Duodenal mucosa (tissue), 2 donors: Measurements from ENCODE around the gene PAQR7.
A peak's percentile ranks its signal among the peaks of the same experiment; 100 is the strongest.

Source experiments
- H3K27ac ChIP-seq: one replicate; pipeline ENCODE4 v1.7.0; 2013; ENCODE audit warnings: low read depth, low read length
- H3K27me3 ChIP-seq, 2 donors: one replicate each; pipeline ENCODE4 v1.7.0; 2013; ENCODE audit warnings: low read length in 2 of 2, control low read depth in 1 of 2; ENCODE audit not compliant: insufficient read depth in 2 of 2, control insufficient read depth in 1 of 2
- H3K36me3 ChIP-seq, 2 donors: one replicate each; pipeline ENCODE4 v1.7.0; 2013; ENCODE audit warnings: low read length in 2 of 2, control low read depth in 1 of 2; ENCODE audit not compliant: insufficient read depth in 2 of 2, control insufficient read depth in 1 of 2
- H3K4me1 ChIP-seq, 2 donors: one replicate each; pipeline ENCODE4 v1.7.0; 2013; ENCODE audit warnings: low read length in 2 of 2, control low read depth in 1 of 2; ENCODE audit not compliant: insufficient read depth in 2 of 2, control insufficient read depth in 1 of 2
- H3K4me3 ChIP-seq, 2 donors: one replicate each; pipeline ENCODE4 v1.7.0; 2013; ENCODE audit warnings: low read length in 2 of 2, low read depth in 1 of 2
- H3K9ac ChIP-seq, 2 donors: one replicate each; pipeline ENCODE4 v1.7.0; 2013; ENCODE audit warnings: low read length in 2 of 2, low read depth in 1 of 2
- H3K9me3 ChIP-seq, 2 donors: one replicate each; pipeline ENCODE4 v1.7.0; 2013; ENCODE audit warnings: low read length in 2 of 2, control low read depth in 1 of 2; ENCODE audit not compliant: control insufficient read depth in 1 of 2

The PAQR7 gene

DNA sequence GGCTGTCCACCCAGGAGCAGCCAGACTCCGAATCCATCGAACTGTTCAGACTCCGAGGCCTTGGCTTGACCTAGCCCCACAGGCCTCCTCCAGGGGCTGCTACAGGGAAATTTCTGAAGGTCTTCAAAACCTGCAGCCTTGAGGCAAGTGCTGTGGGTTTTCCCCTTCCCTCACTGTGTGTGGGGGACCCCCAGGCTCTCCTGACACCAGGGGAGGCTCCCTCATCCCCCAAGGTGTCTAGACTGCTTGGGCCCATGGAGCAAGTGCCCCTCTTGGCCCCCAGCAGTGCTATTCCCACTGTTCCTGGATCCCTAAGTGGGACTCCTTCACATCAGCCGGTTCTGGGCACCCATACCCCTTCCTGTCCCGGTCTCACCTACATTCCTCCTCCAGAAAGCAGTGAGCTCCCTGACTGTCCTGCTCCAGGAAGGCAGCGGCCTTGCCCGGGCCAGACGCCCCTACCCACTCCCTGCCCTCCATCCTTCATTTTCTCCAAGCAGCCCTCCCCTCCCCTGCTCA is 814 bp downstream of the PAQR7 start:
- Histone ChIP-seq H3K36me3 (peaks cover 0 to 8% of the 10 kb centered on the region in 2 donors), H3K4me1 (peaks cover 63 to 64% of the 10 kb centered on the region in 2 donors), H3K27me3 (no peaks in the 10 kb centered on the region), H3K9ac (peak overlapping the region; percentile 75 to 78), H3K4me3 (peak overlapping the region; percentile 67 to 82), H3K9me3 (no peaks in the 10 kb centered on the region), H3K27ac (peak overlapping the region; percentile 52)

GRCh38 chr1:25874209-25874608 is 1.3 kb downstream of the PAQR7 start:
- Histone ChIP-seq H3K27me3 (no peaks in the 10 kb centered on the region), H3K4me1 (peaks cover 59 to 61% of the 10 kb centered on the region in 2 donors), H3K36me3 (peaks cover 0 to 8% of the 10 kb centered on the region in 2 donors), H3K4me3 (peak overlapping the region; percentile 67 to 82), H3K27ac (no peak overlapping the region), H3K9me3 (no peaks in the 10 kb centered on the region), H3K9ac (peak overlapping the region; percentile 75 to 78)

GRCh38 chr1:25873120-25873519 is 2.4 kb downstream of the PAQR7 start:
- Histone ChIP-seq H3K36me3 (peaks cover 0 to 8% of the 10 kb centered on the region in 2 donors), H3K9me3 (no peaks in the 10 kb centered on the region), H3K4me1 (peaks cover 57% of the 10 kb centered on the region in 2 donors), H3K27ac (no peak overlapping the region), H3K27me3 (no peaks in the 10 kb centered on the region), H3K4me3 (peak overlapping the region in 1 of 2 donors; percentile 28), H3K9ac (peak overlapping the region in 1 of 2 donors; percentile 18)

DNA sequence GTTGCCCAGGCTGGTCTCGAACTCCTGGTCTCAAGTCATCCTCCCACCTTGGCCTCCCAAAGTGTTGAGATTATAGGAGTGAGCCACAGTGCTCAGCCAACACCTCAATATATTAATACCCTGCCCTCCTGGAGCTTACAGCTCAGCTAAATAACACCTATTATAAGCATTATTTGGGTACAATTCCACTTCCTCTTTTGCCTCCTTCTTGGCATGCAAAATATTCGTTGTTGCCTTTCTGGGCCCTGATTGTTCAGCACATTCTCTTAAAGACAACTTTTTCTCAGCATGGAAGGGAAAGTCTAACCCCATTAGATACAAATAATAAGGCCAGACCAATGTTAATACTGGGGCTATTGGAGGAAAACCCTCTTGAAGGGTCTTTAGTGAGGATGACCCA is 2.8 kb downstream of the PAQR7 start:
- Histone ChIP-seq H3K27ac (no peak overlapping the region), H3K4me1 (peaks cover 61% of the 10 kb centered on the region in 2 donors), H3K9me3 (no peaks in the 10 kb centered on the region), H3K9ac (peak overlapping the region in 1 of 2 donors; percentile 18), H3K4me3 (peak overlapping the region in 1 of 2 donors; percentile 28), H3K27me3 (no peaks in the 10 kb centered on the region), H3K36me3 (peaks cover 0 to 8% of the 10 kb centered on the region in 2 donors)

GRCh38 chr1:25871704-25872494 is 3.6 kb downstream of the PAQR7 start:
- Histone ChIP-seq H3K36me3 (peaks cover 0 to 8% of the 10 kb centered on the region in 2 donors), H3K9ac (peak overlapping the region in 1 of 2 donors; percentile 44), H3K27me3 (no peaks in the 10 kb centered on the region), H3K27ac (no peak overlapping the region), H3K4me1 (peaks cover 65 to 67% of the 10 kb centered on the region in 2 donors), H3K9me3 (no peaks in the 10 kb centered on the region), H3K4me3 (peak overlapping the region; percentile 21 to 45)

GRCh38 chr1:25871086-25871703 is 4.3 kb downstream of the PAQR7 start:
- Histone ChIP-seq H3K27ac (no peak overlapping the region), H3K4me3 (peak overlapping the region; percentile 21 to 45), H3K27me3 (no peaks in the 10 kb centered on the region), H3K4me1 (peaks cover 64 to 71% of the 10 kb centered on the region in 2 donors), H3K36me3 (peaks cover 0 to 8% of the 10 kb centered on the region in 2 donors), H3K9ac (peak overlapping the region in 1 of 2 donors; percentile 44), H3K9me3 (no peaks in the 10 kb centered on the region)

DNA sequence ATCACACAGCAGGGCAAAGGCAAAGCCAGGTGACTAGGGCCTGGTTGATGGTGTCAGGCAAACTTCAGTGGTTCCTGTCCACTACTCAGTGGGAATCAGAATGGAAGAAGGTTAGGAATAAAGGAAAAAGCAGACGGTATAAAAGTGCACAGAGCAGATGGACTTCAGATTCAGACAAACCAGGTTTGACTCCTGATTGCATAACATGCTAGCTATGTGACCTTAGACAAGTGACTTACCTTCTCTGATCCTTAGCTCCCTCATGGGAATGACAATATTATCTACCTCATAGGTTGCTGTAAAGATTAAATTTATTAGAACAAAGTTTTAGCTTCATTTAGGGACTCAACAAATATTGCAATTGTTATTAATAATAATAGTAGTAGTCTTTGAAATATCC is 4.9 kb downstream of the PAQR7 start:
- no peak overlapping the region for H3K27ac ChIP-seq
- H3K27me3 ChIP-seq = no peaks in the 10 kb centered on the region
- H3K9me3 ChIP-seq = no peaks in the 10 kb centered on the region
- H3K9ac ChIP-seq = peak overlapping the region; percentile 21 to 44
- peaks cover 63 to 68% of the 10 kb centered on the region in 2 donors for H3K4me1 ChIP-seq
- H3K4me3 ChIP-seq = no peak overlapping the region
- peaks cover 0 to 8% of the 10 kb centered on the region in 2 donors for H3K36me3 ChIP-seq

DNA sequence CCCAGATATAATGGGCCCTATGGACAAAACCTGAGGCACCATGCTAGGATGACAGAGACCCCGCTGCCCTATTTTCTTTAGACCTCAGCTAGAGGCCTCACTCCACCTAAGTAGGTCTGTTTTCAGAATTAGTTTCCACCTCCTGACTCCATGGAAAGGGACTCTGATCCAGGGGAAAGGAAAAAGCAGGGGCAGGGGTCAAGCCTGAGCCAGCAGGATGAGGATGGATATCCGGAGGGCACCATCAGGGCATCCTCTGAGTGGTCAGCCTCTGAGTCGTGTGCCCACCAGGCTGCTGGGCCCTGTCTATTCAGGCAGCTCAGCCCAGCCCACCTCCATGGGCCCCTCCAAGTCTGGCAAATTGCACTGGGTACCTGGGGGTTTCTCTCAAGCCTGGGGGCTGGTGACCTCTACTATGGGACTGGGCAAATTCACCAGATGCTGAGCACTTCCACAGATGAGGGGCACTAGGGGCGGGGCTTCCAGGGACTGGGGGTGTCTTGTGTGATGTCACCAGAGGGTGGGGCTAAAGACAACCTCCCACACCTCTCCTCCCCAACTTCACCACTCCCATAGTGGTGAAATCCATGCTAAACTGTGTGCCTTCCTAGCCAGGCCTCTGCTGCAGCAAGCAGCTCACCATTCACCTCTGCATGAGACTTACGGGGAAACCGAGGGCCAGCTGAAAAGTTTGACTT is 5.5 kb downstream of the PAQR7 start:
- H3K27ac ChIP-seq = no peak overlapping the region
- peaks cover 63 to 68% of the 10 kb centered on the region in 2 donors for H3K4me1 ChIP-seq

DNA sequence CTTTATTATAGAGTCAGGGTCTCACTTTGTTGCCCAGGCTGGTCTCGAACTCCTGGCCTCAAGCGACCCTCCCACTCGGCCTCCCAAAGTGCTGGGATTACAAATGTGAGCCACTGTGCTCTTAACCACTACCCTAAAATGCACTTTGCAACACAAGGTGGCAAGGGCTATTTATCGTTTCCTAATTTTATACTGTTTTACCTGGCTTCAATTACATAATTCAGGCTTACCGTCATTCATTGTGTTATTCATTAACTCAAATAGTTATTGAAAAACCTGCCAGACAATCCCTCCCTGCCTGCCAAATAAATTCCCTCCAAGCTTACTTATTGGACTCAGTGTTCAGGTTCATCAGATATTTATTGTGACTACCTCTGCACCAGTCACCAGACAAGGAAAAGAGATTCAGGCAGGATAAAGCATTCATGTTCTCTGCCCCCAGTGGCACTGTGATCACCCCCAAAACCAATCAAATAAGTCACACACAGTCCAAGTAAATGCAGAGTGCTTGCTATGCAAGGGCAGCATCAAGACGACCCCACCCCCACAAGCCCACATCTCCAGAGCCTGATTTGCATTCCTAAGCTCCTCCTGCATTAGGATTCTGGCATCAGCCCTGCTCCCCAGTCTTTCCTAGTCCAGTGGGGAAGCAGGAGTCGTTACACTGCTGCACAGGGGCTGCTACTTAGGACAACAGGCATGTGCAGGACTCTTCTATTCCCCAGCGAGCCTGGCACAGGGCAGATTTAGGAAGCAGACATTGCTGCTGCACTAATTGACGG is 8.1 kb downstream of the PAQR7 start:
- H3K36me3 ChIP-seq = peaks cover 14 to 15% of the 10 kb centered on the region in 2 donors
- H3K4me1 ChIP-seq = peaks cover 44 to 46% of the 10 kb centered on the region in 2 donors
- peak overlapping the region; percentile 28 to 39 for H3K4me3 ChIP-seq
- peak overlapping the region; percentile 27 to 59 for H3K9ac ChIP-seq
- no peaks in the 10 kb centered on the region for H3K9me3 ChIP-seq
- H3K27ac ChIP-seq = peak overlapping the region; percentile 60
- no peaks in the 10 kb centered on the region for H3K27me3 ChIP-seq

More for the DNA sequence above, 5.5 kb downstream of the PAQR7 start:
- Histone ChIP-seq H3K4me3 (no peak overlapping the region), H3K36me3 (peaks cover 0 to 8% of the 10 kb centered on the region in 2 donors), H3K9me3 (no peaks in the 10 kb centered on the region), H3K27me3 (no peaks in the 10 kb centered on the region), H3K9ac (peak overlapping the region in 1 of 2 donors; percentile 21)
